H1 (cell line): ENCODE results near the gene KCTD2.

Experiments
- POLR2AphosphoS5 ChIP-seq: IDR thresholded peaks from 2 replicates; pipeline ENCODE4 v1.6.1; 2011; ENCODE audit warnings: low read depth, low read length
- RFX5 ChIP-seq: IDR thresholded peaks from 2 replicates; pipeline ENCODE4 v1.6.1; 2011; ENCODE audit warnings: low read depth, low read length, improper control_type of control experiment, borderline replicate concordance
- TF ChIP-seq, protein P1 (sequence below), 3 experiments: IDR thresholded peaks; 1 replicate in 2 of 3; 2 replicates in 1 of 3; pipeline versions ENCODE4 v1.5.1 to v1.6.1; 2011; ENCODE audit warnings: low read length in 3 of 3, mild to moderate bottlenecking in 3 of 3, inconsistent platforms in 2 of 3, low read depth in 1 of 3, moderate library complexity in 1 of 3; ENCODE audit not compliant: insufficient read depth in 1 of 3; ENCODE audit errors: control extremely low read depth in 1 of 3

DNA sequence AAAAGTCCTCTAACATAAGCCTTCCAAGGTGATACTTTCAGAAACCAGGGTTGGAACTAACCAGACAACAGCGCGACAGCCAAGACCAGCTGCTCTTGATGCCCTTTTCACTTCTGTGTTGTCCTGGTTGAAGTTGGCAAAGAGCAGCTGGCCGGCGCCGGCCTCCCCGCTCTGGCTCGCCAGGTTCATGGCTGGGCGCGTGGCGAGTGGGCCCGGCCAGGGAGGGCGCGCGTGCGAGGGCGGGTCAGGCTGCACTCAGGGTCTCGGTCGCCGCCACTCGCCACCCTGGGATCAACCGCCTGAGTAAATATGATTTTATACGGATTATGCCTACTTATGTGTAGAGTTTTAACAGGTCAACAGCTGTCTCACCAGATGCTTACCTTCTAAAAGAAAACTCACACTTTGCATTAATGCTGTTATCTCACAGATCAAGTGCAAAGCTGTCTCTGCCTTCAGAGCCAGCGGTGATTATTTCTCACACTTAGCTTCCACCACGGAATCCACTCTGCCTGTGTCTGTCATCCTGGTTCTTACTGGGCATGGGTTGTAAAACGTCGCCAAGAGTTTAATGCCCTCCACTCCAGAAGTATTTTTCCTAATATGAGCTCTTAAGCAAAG lies 13.5 kb downstream of the KCTD2 start:
- TF ChIP-seq RFX5: no peak
- TF ChIP-seq, protein P1, sequence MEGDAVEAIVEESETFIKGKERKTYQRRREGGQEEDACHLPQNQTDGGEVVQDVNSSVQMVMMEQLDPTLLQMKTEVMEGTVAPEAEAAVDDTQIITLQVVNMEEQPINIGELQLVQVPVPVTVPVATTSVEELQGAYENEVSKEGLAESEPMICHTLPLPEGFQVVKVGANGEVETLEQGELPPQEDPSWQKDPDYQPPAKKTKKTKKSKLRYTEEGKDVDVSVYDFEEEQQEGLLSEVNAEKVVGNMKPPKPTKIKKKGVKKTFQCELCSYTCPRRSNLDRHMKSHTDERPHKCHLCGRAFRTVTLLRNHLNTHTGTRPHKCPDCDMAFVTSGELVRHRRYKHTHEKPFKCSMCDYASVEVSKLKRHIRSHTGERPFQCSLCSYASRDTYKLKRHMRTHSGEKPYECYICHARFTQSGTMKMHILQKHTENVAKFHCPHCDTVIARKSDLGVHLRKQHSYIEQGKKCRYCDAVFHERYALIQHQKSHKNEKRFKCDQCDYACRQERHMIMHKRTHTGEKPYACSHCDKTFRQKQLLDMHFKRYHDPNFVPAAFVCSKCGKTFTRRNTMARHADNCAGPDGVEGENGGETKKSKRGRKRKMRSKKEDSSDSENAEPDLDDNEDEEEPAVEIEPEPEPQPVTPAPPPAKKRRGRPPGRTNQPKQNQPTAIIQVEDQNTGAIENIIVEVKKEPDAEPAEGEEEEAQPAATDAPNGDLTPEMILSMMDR (IDR thresholded peaks at IDR 0.05; ENCODE audit: control extremely low read depth in 1 of 3, insufficient read depth in 1 of 3, low read depth in 1 of 3, low read length in 3 of 3): no peak
- no peak for TF ChIP-seq POLR2AphosphoS5
